K562 (cell line): ENCODE results near the gene RHBDF2. TPM values are rescaled to one million over a fixed set of nuclear protein-coding genes. Genes with fewer than 3 reads are reported as not detected.

ENCODE experiments used
- DACH1 ChIP-seq: fragments of 450-650 bp; IDR thresholded peaks from 2 replicates; pipeline ENCODE4 v1.6.1; 2018; ENCODE audit not compliant: partially characterized antibody
- DNMT1 ChIP-seq: fragments of 450-650 bp; IDR thresholded peaks from 2 replicates; pipeline ENCODE4 v1.6.1; 2016; ENCODE audit warnings: antibody characterized with exemption, mild to moderate bottlenecking
- GATA2 ChIP-seq: sonication (generic); formaldehyde crosslinking; IDR thresholded peaks from 2 replicates; pipeline ENCODE4 v1.4.0; 2020; ENCODE audit warnings: mild to moderate bottlenecking, missing genetic modification reagents
- HMG20B ChIP-seq: fragments of 250-450 bp; sonication (Bioruptor Pico); IDR thresholded peaks from 2 replicates; pipeline ENCODE4 v1.5.0; 2021; ENCODE audit warnings: mild to moderate bottlenecking
- MCM2 ChIP-seq: fragments of 450-650 bp; IDR thresholded peaks from 2 replicates; pipeline ENCODE4 v1.6.1; 2017; ENCODE audit warnings: low read depth, mild to moderate bottlenecking
- NCOA1 ChIP-seq: fragments of 450-650 bp; IDR thresholded peaks from 2 replicates; pipeline ENCODE4 v1.6.1; 2016; ENCODE audit warnings: low read depth
- RBFOX2 ChIP-seq: fragments of 200-400 bp; formaldehyde crosslinking; IDR thresholded peaks from 2 replicates; pipeline ENCODE4 v1.6.1; 2017; ENCODE audit warnings: low read depth, mild to moderate bottlenecking, low read length, moderate library complexity
- SMAD4 ChIP-seq: fragments of 250-450 bp; sonication (Bioruptor Pico); conservative IDR thresholded peaks from 2 replicates; pipeline ENCODE4 v1.8.0; 2021; ENCODE audit warnings: inconsistent platforms, mild to moderate bottlenecking, moderate library complexity
- ZNF318 ChIP-seq, 2 experiments: fragments of 450-650 bp; IDR thresholded peaks; 2 replicates each; pipeline ENCODE4 v1.6.1; 2016; ENCODE audit warnings: mild to moderate bottlenecking in 2 of 2, borderline replicate concordance in 1 of 2, low read depth in 1 of 2, moderate library complexity in 1 of 2
- ZNF41 ChIP-seq: fragments of 250-450 bp; sonication (Bioruptor Pico); conservative IDR thresholded peaks from 2 replicates; pipeline ENCODE4 v1.4.0; 2020; ENCODE audit warnings: mild to moderate bottlenecking
- ZNF695 ChIP-seq: fragments of 450-650 bp; formaldehyde crosslinking; IDR thresholded peaks from 2 replicates; pipeline ENCODE4 v1.4.0; 2020; ENCODE audit warnings: mild to moderate bottlenecking, moderate library complexity
- polyA plus RNA-seq, 8 experiments: library from polyadenylated mRNA; depleted of rRNA in 4 of 8; stranded (reverse) in 5 of 8; unstranded in 3 of 8; fragments of >200 nt; fragmentation: Nextera tagmentation in 2 of 8; fragmentation: Illumina TruSeq in 1 of 8; extraction: Ambion mirVana in 2 of 8; extraction: Trizol in 1 of 8; gene quantifications; 2 replicates each; pipeline versions ENCODE4 v1.2.1 to v1.2.3, GENCODE V29; 2011 to 2014; ENCODE audit warnings: inconsistent platforms in 1 of 8, missing spikeins in 1 of 8
- total RNA-seq, 7 experiments: library from RNA; depleted of rRNA in 6 of 7; stranded (reverse); fragments of >200 nt in 6 of 7; fragmentation: Illumina TruSeq in 2 of 7; extraction: Trizol in 2 of 7; gene quantifications; 2 replicates each; pipeline versions ENCODE4 v1.2.1 to v1.2.3, GENCODE V29; 2011 to 2021; ENCODE audit warnings: low replicate concordance in 1 of 7
- TF ChIP-seq, protein P1 (sequence below): IDR thresholded peaks from 2 replicates; pipeline ENCODE4 v1.6.1; 2016; ENCODE audit warnings: missing genetic modification characterization, missing compliant biosample characterization
- TF ChIP-seq, protein P2 (sequence below): sonication (generic); formaldehyde crosslinking; IDR thresholded peaks from 2 replicates; pipeline ENCODE4 v1.8.1; 2023; ENCODE audit warnings: mild to moderate bottlenecking, missing genetic modification reagents
- TF ChIP-seq, protein P3 (sequence below): fragments of 250-450 bp; sonication (Bioruptor Pico); IDR thresholded peaks from 2 replicates; pipeline ENCODE4 v1.4.0; 2020; ENCODE audit warnings: borderline replicate concordance

Gene RHBDF2
- total and polyA plus RNA-seq, 9 of the 15 experiments (the other 6 are each of a cell fraction or from before 2014, with no cell fraction given): 0.04 to 2.8 (median 1.1) TPM

DNA sequence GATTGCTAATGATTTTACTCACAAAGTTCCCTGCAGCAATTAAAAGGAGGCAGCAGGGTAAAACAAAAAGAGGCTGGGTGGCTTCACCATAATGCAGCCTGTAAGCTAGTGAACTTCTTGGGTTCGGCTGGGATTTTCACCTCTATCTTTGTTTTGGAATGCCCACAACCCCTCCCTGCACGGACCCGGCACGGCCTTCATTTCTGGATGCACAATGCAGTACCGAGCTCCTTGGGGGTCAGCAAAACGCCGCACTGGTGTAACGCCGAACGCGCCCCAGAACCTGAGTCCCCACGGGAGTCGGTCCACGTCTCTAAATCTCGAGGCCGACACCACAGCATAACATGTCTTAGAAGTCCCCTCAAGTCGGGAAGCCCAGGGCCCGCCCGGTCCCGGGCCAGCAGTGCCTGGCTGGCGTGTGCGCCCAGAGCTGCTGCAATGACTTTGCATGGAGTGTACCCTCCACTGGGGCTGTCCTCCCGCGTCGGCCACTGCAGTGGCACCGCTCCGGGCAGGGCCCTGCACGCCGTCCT is 49.0 kb downstream of the RHBDF2 start (continued):
- no peak for TF ChIP-seq ZNF318 (IDR thresholded peaks at IDR 0.05; ENCODE audit: borderline replicate concordance in 1 of 2, low read depth in 1 of 2)
- TF ChIP-seq, protein P1, sequence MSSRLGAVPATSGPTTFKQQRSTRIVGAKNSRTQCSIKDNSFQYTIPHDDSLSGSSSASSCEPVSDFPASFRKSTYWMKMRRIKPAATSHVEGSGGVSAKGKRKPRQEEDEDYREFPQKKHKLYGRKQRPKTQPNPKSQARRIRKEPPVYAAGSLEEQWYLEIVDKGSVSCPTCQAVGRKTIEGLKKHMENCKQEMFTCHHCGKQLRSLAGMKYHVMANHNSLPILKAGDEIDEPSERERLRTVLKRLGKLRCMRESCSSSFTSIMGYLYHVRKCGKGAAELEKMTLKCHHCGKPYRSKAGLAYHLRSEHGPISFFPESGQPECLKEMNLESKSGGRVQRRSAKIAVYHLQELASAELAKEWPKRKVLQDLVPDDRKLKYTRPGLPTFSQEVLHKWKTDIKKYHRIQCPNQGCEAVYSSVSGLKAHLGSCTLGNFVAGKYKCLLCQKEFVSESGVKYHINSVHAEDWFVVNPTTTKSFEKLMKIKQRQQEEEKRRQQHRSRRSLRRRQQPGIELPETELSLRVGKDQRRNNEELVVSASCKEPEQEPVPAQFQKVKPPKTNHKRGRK (tag): no peak
- TF ChIP-seq DACH1: no peak
- TF ChIP-seq, protein P2, sequence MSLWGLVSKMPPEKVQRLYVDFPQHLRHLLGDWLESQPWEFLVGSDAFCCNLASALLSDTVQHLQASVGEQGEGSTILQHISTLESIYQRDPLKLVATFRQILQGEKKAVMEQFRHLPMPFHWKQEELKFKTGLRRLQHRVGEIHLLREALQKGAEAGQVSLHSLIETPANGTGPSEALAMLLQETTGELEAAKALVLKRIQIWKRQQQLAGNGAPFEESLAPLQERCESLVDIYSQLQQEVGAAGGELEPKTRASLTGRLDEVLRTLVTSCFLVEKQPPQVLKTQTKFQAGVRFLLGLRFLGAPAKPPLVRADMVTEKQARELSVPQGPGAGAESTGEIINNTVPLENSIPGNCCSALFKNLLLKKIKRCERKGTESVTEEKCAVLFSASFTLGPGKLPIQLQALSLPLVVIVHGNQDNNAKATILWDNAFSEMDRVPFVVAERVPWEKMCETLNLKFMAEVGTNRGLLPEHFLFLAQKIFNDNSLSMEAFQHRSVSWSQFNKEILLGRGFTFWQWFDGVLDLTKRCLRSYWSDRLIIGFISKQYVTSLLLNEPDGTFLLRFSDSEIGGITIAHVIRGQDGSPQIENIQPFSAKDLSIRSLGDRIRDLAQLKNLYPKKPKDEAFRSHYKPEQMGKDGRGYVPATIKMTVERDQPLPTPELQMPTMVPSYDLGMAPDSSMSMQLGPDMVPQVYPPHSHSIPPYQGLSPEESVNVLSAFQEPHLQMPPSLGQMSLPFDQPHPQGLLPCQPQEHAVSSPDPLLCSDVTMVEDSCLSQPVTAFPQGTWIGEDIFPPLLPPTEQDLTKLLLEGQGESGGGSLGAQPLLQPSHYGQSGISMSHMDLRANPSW (CRISPR knock-in tag): no peak
- TF ChIP-seq GATA2: no peak
- no peak for TF ChIP-seq HMG20B (CRISPR knock-in tag)
- no peak for TF ChIP-seq MCM2
- TF ChIP-seq ZNF695: no peak
- no peak for TF ChIP-seq ZNF41 (CRISPR knock-in tag)
- no peak for TF ChIP-seq RBFOX2
- no peak for TF ChIP-seq DNMT1
- no peak for TF ChIP-seq SMAD4
- TF ChIP-seq NCOA1: no peak
- TF ChIP-seq, protein P3, sequence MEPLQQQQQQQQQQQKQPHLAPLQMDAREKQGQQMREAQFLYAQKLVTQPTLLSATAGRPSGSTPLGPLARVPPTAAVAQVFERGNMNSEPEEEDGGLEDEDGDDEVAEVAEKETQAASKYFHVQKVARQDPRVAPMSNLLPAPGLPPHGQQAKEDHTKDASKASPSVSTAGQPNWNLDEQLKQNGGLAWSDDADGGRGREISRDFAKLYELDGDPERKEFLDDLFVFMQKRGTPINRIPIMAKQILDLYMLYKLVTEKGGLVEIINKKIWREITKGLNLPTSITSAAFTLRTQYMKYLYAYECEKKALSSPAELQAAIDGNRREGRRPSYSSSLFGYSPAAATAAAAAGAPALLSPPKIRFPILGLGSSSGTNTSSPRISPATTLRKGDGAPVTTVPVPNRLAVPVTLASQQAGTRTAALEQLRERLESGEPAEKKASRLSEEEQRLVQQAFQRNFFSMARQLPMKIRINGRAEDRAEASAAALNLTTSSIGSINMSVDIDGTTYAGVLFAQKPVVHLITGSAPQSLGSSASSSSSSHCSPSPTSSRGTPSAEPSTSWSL (CRISPR knock-in tag): no peak
